Loucy (cell line): ENCODE measurements around the gene RUFY3.
A peak's percentile ranks its signal among the peaks of the same experiment; 100 is the strongest.
"Not testable (repeated sequence)": the region's sequence is repeated elsewhere in the genome, so short reads cannot be mapped to it uniquely, and the experiment has no call there.

Experiments
- H2AFZ ChIP-seq: fragments of 200-600 bp; sonication (generic); 2 replicates; pipeline ENCODE4 v1.6.0; 2016; ENCODE audit warnings: antibody characterized with exemption, mild to moderate bottlenecking, low read length, moderate library complexity
- H3F3A ChIP-seq: fragments of 200-600 bp; 2 replicates; pipeline ENCODE4 v1.6.0; 2016; ENCODE audit warnings: antibody characterized with exemption, low read depth, mild to moderate bottlenecking
- H3K27me3 ChIP-seq: fragments of 200-600 bp; sonication (generic); 2 replicates; pipeline ENCODE4 v1.6.1; 2014; ENCODE audit warnings: low read length, mild to moderate bottlenecking; ENCODE audit not compliant: insufficient read depth, poor library complexity, severe bottlenecking
- H3K36me3 ChIP-seq: fragments of 200-600 bp; sonication (generic); 2 replicates; pipeline ENCODE4 v1.6.1; 2016; ENCODE audit warnings: low read length; ENCODE audit not compliant: insufficient read depth
- H3K4me1 ChIP-seq: fragments of 200-600 bp; sonication (generic); 2 replicates; pipeline ENCODE4 v1.5.1; 2014; ENCODE audit warnings: low read length, mild to moderate bottlenecking; ENCODE audit not compliant: insufficient read depth, poor library complexity, severe bottlenecking
- H3K4me2 ChIP-seq: fragments of 200-600 bp; sonication (generic); 2 replicates; pipeline ENCODE4 v1.6.0; 2014; ENCODE audit warnings: antibody characterized with exemption, low read length, low read depth, mild to moderate bottlenecking; ENCODE audit not compliant: poor library complexity, severe bottlenecking
- H3K4me3 ChIP-seq: fragments of 200-600 bp; sonication (generic); 2 replicates; pipeline ENCODE4 v1.5.1; 2014; ENCODE audit warnings: low read length, mild to moderate bottlenecking, mixed read lengths; ENCODE audit not compliant: poor library complexity, severe bottlenecking
- H3K79me2 ChIP-seq: fragments of 200-600 bp; sonication (generic); 2 replicates; pipeline ENCODE4 v1.6.1; 2014; ENCODE audit warnings: low read length; ENCODE audit not compliant: insufficient read depth
- H3K9ac ChIP-seq: fragments of 200-600 bp; sonication (generic); 2 replicates; pipeline ENCODE4 v1.6.0; 2014; ENCODE audit warnings: mild to moderate bottlenecking, low read depth, low read length, moderate library complexity; ENCODE audit not compliant: poor library complexity, severe bottlenecking
- H3K9me2 ChIP-seq: fragments of 200-600 bp; sonication (generic); replicated peaks from 2 replicates; pipeline ENCODE4 v1.6.1; 2016; ENCODE audit warnings: low read depth, low read length, mixed read lengths
- H3K9me3 ChIP-seq: fragments of 200-600 bp; sonication (generic); 2 replicates; pipeline ENCODE4 v1.6.1; 2014; ENCODE audit warnings: mild to moderate bottlenecking, antibody characterized with exemption, low read length, low read depth; ENCODE audit not compliant: insufficient read depth
- H4K20me1 ChIP-seq: fragments of 200-600 bp; sonication (generic); 2 replicates; pipeline ENCODE4 v1.6.0; 2014; ENCODE audit warnings: antibody characterized with exemption, low read length, mild to moderate bottlenecking; ENCODE audit not compliant: insufficient read depth, poor library complexity, severe bottlenecking
- EZH2phosphoT487 ChIP-seq: fragments of 200-600 bp; IDR thresholded peaks from 2 replicates; pipeline ENCODE4 v1.6.1; 2018; ENCODE audit warnings: antibody characterized with exemption, mild to moderate bottlenecking, moderate library complexity, borderline replicate concordance
- TF ChIP-seq, protein P1 (sequence below): fragments of 200-600 bp; sonication (generic); conservative IDR thresholded peaks from 2 replicates; pipeline ENCODE4 v1.5.1; 2014; ENCODE audit warnings: mild to moderate bottlenecking, antibody characterized with exemption, low read length

Gene RUFY3

DNA sequence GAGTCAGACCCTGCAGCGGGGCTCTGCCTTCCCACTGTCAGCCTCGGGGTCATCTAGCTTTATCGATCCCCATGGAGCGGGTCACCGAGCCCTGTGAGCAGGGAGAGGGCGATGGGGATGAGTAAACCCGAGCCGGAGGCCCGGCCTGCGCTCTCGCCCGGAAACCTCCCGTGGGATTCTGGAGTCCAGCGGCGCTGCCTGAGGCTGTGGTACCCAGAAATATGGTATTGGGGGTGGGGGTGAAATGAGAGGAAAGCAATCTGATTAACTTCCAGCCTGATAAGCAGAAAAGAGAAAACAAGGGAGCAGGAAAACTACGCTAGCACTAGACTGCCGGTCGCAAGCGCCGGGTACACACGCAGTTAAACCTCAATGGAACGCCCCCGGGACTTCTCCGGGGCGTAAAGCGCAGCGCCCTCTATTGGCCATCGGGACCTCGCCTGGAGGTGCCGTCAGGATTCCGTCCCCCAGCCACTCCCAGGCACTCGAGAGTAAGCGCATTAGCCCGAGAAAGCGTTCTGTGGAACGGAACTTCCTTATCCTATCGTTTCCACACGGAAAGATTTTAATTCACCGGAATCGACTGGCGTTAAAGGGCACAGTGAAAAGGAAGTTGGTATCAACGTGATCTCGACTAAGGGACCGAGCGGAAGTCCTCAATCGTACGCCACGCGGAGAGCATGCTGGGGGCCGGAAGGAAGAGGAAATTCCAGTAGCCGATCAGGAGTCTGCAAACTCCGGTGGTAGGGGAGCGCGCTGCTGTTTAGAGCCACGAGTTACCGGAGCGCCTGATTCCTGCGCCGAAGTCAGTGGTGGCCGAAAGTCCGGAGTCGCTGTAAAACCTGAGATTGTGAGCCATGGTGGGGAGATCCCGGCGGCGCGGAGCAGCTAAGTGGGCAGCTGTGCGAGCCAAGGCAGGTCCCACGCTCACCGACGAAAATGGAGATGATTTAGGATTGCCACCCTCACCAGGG, 33.7 kb upstream of the RUFY3 start, which contains the start of gene UTP3:
TSS of gene UTP3 (plus strand) at position 712 of the 974 bp plus-strand sequence. CDS start at position 858, 146 bp downstream.
- no peaks in the 10 kb centered on the region for H3K9me2 ChIP-seq
- H3K27me3 ChIP-seq, result no peaks in the 10 kb centered on the region
- peaks cover 45% of the 10 kb centered on the region for H3K79me2 ChIP-seq
- peaks cover 23% of the 10 kb centered on the region for H4K20me1 ChIP-seq
- peak within 1 kb of the TSS; percentile 90 for H3K9ac ChIP-seq
- H3K9me3 ChIP-seq, result no peaks in the 10 kb centered on the region
- peak within 1 kb of the TSS; percentile 97 for H2AFZ ChIP-seq
- peak within 1 kb of the TSS; percentile 90 for H3K4me3 ChIP-seq
- no peak for TF ChIP-seq EZH2phosphoT487
- TF ChIP-seq, protein P1, sequence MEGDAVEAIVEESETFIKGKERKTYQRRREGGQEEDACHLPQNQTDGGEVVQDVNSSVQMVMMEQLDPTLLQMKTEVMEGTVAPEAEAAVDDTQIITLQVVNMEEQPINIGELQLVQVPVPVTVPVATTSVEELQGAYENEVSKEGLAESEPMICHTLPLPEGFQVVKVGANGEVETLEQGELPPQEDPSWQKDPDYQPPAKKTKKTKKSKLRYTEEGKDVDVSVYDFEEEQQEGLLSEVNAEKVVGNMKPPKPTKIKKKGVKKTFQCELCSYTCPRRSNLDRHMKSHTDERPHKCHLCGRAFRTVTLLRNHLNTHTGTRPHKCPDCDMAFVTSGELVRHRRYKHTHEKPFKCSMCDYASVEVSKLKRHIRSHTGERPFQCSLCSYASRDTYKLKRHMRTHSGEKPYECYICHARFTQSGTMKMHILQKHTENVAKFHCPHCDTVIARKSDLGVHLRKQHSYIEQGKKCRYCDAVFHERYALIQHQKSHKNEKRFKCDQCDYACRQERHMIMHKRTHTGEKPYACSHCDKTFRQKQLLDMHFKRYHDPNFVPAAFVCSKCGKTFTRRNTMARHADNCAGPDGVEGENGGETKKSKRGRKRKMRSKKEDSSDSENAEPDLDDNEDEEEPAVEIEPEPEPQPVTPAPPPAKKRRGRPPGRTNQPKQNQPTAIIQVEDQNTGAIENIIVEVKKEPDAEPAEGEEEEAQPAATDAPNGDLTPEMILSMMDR, result peak; percentile 96
- peaks cover 29% of the 10 kb centered on the region for H3K4me1 ChIP-seq
- H3K4me2 ChIP-seq, result peak within 1 kb of the TSS; percentile 87
- H3F3A ChIP-seq, result no peaks in the 10 kb centered on the region
- no peaks in the 10 kb centered on the region for H3K36me3 ChIP-seq

DNA sequence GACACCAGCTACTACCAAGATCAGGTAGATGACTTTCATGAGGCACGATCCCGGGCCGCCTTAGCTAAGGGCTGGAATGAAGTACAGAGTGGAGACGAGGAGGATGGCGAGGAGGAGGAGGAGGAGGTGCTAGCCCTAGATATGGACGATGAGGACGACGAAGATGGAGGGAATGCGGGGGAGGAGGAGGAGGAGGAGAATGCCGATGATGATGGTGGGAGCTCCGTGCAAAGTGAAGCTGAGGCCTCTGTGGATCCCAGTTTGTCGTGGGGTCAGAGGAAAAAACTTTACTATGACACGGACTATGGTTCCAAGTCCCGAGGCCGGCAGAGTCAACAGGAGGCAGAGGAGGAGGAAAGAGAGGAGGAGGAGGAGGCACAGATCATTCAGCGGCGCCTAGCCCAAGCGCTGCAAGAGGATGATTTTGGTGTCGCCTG, 33.0 kb upstream of the RUFY3 start:
- Histone ChIP-seq H3K79me2 (peaks cover 45% of the 10 kb centered on the region), H3K4me3 (peak overlapping the region; percentile 90), H2AFZ (peak overlapping the region; percentile 97)

DNA sequence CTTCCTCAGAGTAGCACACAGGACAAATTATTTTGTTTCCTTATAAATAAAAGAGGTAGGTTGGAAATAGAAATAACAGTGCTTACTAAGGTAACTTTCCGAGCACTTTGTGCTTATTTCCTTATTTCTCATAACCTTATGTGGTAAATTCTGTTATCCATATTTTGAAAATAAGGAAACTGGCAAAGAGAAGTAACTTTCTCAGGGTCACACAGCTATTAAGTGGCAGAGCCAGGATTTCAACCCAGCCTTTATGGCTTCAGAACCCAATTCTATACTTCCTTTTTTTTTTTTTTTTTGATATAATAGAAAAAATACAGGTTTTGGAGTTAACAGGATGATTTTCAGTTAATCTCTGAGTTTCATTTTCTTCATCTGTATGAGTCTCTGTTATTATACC, 30.1 kb upstream of the RUFY3 start:
- Histone ChIP-seq H3K79me2 (peaks cover 45% of the 10 kb centered on the region), H3K4me3 (peak overlapping the region; percentile 58), H3K4me2 (peak overlapping the region; percentile 87)

More for the DNA sequence above, 33.0 kb upstream of the RUFY3 start:
- Histone ChIP-seq H4K20me1 (peaks cover 23% of the 10 kb centered on the region), H3F3A (no peaks in the 10 kb centered on the region), H3K36me3 (no peaks in the 10 kb centered on the region), H3K4me2 (peak overlapping the region; percentile 87), H3K9ac (peak overlapping the region; percentile 90), H3K9me2 (no peaks in the 10 kb centered on the region), H3K9me3 (no peaks in the 10 kb centered on the region), H3K27me3 (no peaks in the 10 kb centered on the region), H3K4me1 (peaks cover 29% of the 10 kb centered on the region)
- no peak for TF ChIP-seq EZH2phosphoT487
- TF ChIP-seq, protein P1, result no peak

DNA sequence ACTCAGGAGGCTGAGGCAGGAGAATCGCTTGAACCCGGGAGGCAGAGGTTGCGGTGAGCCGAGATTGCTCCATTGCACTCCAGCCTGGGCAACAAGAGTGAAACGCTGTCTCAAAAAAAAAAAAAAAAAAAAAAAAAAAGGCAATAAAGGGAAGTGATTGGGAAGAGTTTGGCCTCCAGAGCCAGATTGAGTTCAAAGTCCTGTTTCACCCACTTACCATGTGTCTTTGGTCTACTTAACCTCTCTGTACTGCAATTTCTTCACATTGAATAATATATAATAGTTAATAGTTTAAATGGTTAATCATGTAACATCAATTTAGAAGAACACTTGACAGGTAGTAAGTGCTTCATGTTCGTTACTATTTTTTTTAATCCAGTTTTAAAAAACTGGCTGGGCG, 27.1 kb upstream of the RUFY3 start:
- H3K9ac ChIP-seq, result not testable (repeated sequence)
- H4K20me1 ChIP-seq, result peaks cover 15% of the 10 kb centered on the region

More for the DNA sequence above, 30.1 kb upstream of the RUFY3 start:
- H3K4me1 ChIP-seq, result peaks cover 29% of the 10 kb centered on the region
- H3K9me3 ChIP-seq, result no peaks in the 10 kb centered on the region
- H3K9me2 ChIP-seq, result no peaks in the 10 kb centered on the region
- no peak for TF ChIP-seq EZH2phosphoT487
- TF ChIP-seq, protein P1, result no peak
- no peaks in the 10 kb centered on the region for H3K36me3 ChIP-seq
- H3K9ac ChIP-seq, result peak overlapping the region; percentile 5
- H4K20me1 ChIP-seq, result peaks cover 23% of the 10 kb centered on the region
- no peaks in the 10 kb centered on the region for H3F3A ChIP-seq
- no peak overlapping the region for H2AFZ ChIP-seq
- no peaks in the 10 kb centered on the region for H3K27me3 ChIP-seq

DNA sequence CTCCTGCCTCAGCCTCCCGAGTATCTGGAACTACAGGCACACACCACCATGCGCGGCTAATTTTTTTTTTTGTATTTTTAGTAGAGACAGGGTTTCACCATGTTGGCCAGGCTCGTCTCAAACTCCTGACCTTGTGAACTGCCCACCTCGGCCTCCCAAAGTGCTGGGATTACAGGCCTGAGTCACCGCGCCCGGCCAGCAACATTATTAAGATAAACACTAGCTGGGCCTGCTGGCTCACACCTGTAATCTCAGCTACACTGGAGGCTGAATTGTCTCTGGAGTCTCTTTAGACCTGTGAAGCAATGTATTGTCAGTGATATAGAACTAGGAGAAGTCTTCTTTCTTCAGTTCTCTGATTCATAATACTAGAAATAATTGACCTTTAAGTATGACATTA, 23.3 kb upstream of the RUFY3 start:
- not testable (repeated sequence) for H3K36me3 ChIP-seq, H2AFZ ChIP-seq, H3F3A ChIP-seq, H3K4me2 ChIP-seq, H4K20me1 ChIP-seq, H3K79me2 ChIP-seq, H3K9me3 ChIP-seq, H3K9me2 ChIP-seq, H3K27me3 ChIP-seq, H3K9ac ChIP-seq, H3K4me3 ChIP-seq, H3K4me1 ChIP-seq

More for the DNA sequence above, 27.1 kb upstream of the RUFY3 start:
- not testable (repeated sequence) for H3K36me3 ChIP-seq, H3K27me3 ChIP-seq, H2AFZ ChIP-seq, H3F3A ChIP-seq, H3K4me3 ChIP-seq, H3K4me2 ChIP-seq, H3K9me2 ChIP-seq, H3K9me3 ChIP-seq
- Histone ChIP-seq H3K4me1 (peaks cover 18% of the 10 kb centered on the region), H3K79me2 (peaks cover 27% of the 10 kb centered on the region)
